GM12865 (cell line): ENCODE measurements around the gene PCDHA8.

Experiments used
- DNase-seq: peaks from one replicate; pipeline ENCODE4 v3.0.0; 2010; ENCODE audit warnings: low read depth
- H3K4me3 ChIP-seq: 2 replicates; pipeline ENCODE4 v1.5.1; 2011; ENCODE audit warnings: mild to moderate bottlenecking, low read depth, low read length, control low read depth
- CTCF ChIP-seq: IDR thresholded peaks from 2 replicates; pipeline ENCODE4 v1.5.1; 2011; ENCODE audit warnings: low read length, control low read depth, low read depth, inconsistent platforms; ENCODE audit not compliant: insufficient read depth; ENCODE audit errors: missing control alignments

The PCDHA8 gene

GRCh38 chr5:140857987-140858240, 16.9 kb downstream of the PCDHA8 start:
- no peak for TF ChIP-seq CTCF

GRCh38 chr5:140862441-140863295, 21.7 kb downstream of the PCDHA8 start:
- DNase-seq: no peak
- no peak overlapping the region for H3K4me3 ChIP-seq
- no peak for TF ChIP-seq CTCF

More at GRCh38 chr5:140857987-140858240, 16.9 kb downstream of the PCDHA8 start:
- DNase-seq: no peak
- no peak overlapping the region for H3K4me3 ChIP-seq

GRCh38 chr5:140868721-140869554, 28.0 kb downstream of the PCDHA8 start, which contains the start of gene PCDHA11:
Gene PCDHA11, plus strand, starts transcription at chr5:140868957. Its CDS starts 147 bp downstream, at chr5:140869104.
- no peak for TF ChIP-seq CTCF
- DNase-seq: no peak
- no peak within 1 kb of the TSS for H3K4me3 ChIP-seq

GRCh38 chr5:140869555-140869886, 28.5 kb downstream of the PCDHA8 start:
- no peak overlapping the region for H3K4me3 ChIP-seq
- no peak for DNase-seq
- no peak for TF ChIP-seq CTCF

- DNase-seq: no peak
- no peak overlapping the region for H3K4me3 ChIP-seq
- no peak for TF ChIP-seq CTCF
Observed at GRCh38 chr5:140870221-140871201, 29.5 kb downstream of the PCDHA8 start.
